Omental fat pad (tissue), 4 donors: ENCODE results near the gene PNMA1. TPM values are rescaled to one million over a fixed set of nuclear protein-coding genes. Genes with fewer than 3 reads are reported as not detected.

Source experiments
- ATAC-seq: fragments of 150-250 bp; one replicate; pipeline ENCODE4 v1.9.1; 2016; ENCODE audit warnings: mild to moderate bottlenecking, moderate library complexity; ENCODE audit not compliant: low FRiP score
- DNase-seq: peaks from one replicate; pipeline ENCODE4 v3.0.0-alpha.2; 2019; ENCODE audit warnings: low spot score
- CTCF ChIP-seq, 3 donors: fragments of 450-650 bp; IDR thresholded peaks; one replicate each; pipeline ENCODE4 v1.5.1; 2016 to 2017; ENCODE audit warnings: antibody characterized with exemption in 3 of 3, mild to moderate bottlenecking in 3 of 3, moderate library complexity in 2 of 3
- small RNA-seq: library from RNA; depleted of rRNA; stranded (forward); fragments of <200 nt; gene quantifications from one replicate; pipeline ENCODE3, GENCODE V24; 2016
- total RNA-seq, 4 donors: library from RNA; depleted of rRNA; stranded (reverse); fragments of >200 nt; gene quantifications; one replicate each; pipeline ENCODE4 v1.1.0, GENCODE V29; 2016

The PNMA1 gene
- total RNA-seq, 4 donors from 2014 or later = 14.8 to 22.6 (median 20.1) TPM

- no peak for TF ChIP-seq CTCF (IDR thresholded peaks at IDR 0.05)
- no peak for ATAC-seq
- DNase-seq = no peak
These were observed 50.5 kb downstream of the PNMA1 start for GRCh38 chr14:73663548-73664212.

- TF ChIP-seq CTCF (IDR thresholded peaks at IDR 0.05) = no peak
- no peak for DNase-seq
- ATAC-seq = no peak
These were observed 51.7 kb downstream of the PNMA1 start for GRCh38 chr14:73662487-73662943.

GRCh38 chr14:73661872-73662271 lies 52.3 kb downstream of the PNMA1 start:
- no peak for TF ChIP-seq CTCF (IDR thresholded peaks at IDR 0.05)
- DNase-seq (no peak), ATAC-seq (no peak)

Small RNAs within 50 kb of the gene (small RNA-seq; reads per million reads assigned to genes)
- not detected for gene MIR4505

Other genes starting within 250 kb of the PNMA1 start
- gene RIOX1, start 223.5 kb downstream of the PNMA1 start, total RNA-seq = 10 to 100 TPM; 12.3 to 21.1 (median 13.5) TPM
- 10 to 100 TPM in 3 of 4 donors, 1 to 10 TPM in 1; 4.9 to 41.6 (median 16.3) TPM for gene ACOT1, start 177.2 kb downstream of the PNMA1 start, total RNA-seq
- under 1 TPM in 3 of 4 donors, not detected in 1; 0.50 to 0.96 (median 0.56) TPM for gene HEATR4, start 155.4 kb downstream of the PNMA1 start, total RNA-seq
- gene ACOT2, start 145.2 kb downstream of the PNMA1 start, total RNA-seq = 100 to 1,000 TPM in 2 of 4 donors, 10 to 100 TPM in 2; 22.8 to 238 (median 99.4) TPM
- 1 to 10 TPM; 1.7 to 6.5 (median 2.4) TPM for gene ACOT4, start 122.5 kb downstream of the PNMA1 start, total RNA-seq
- under 1 TPM in 1 of 4 donors, not detected in 3; 0.63 TPM for gene ACOT6, start 101.9 kb downstream of the PNMA1 start, total RNA-seq
- gene DNAL1, start 69.4 kb downstream of the PNMA1 start, total RNA-seq = 10 to 100 TPM in 1 of 4 donors, 1 to 10 TPM in 3; 7.7 to 11.5 (median 8.1) TPM
- gene PTGR2, start 137.4 kb upstream of the PNMA1 start, total RNA-seq = 10 to 100 TPM in 1 of 4 donors, 1 to 10 TPM in 3; 3.8 to 10.7 (median 4.9) TPM
- gene ZNF410, start 172.5 kb upstream of the PNMA1 start, total RNA-seq = 10 to 100 TPM; 39.7 to 71.7 (median 54.1) TPM
- 1 to 10 TPM; 1.8 to 6.5 (median 3.1) TPM for gene FAM161B, start 235.7 kb upstream of the PNMA1 start, total RNA-seq
- 10 to 100 TPM; 17.8 to 57.2 (median 27.4) TPM for gene COQ6, start 235.9 kb upstream of the PNMA1 start, total RNA-seq